Fibroblast of skin of scalp (primary cell): ENCODE measurements around the gene MLLT1.

ENCODE experiments used
- DNase-seq: peaks from one replicate; pipeline ENCODE4 v3.0.0-alpha.2; 2013

MLLT1 gene

GRCh38 chr19:6274756-6275155, 5.0 kb downstream of the MLLT1 start:
- no peak for DNase-seq

GRCh38 chr19:6273701-6274601, 5.8 kb downstream of the MLLT1 start:
- peak; percentile 68 for DNase-seq

- DNase-seq = no peak
Observed at GRCh38 chr19:6272913-6273600, 6.7 kb downstream of the MLLT1 start.

- no peak for DNase-seq
Observed at GRCh38 chr19:6272411-6272791, 7.4 kb downstream of the MLLT1 start.

GRCh38 chr19:6271721-6272410, 7.9 kb downstream of the MLLT1 start:
- peak; percentile 68 for DNase-seq

GRCh38 chr19:6271251-6271650, 8.5 kb downstream of the MLLT1 start:
- no peak for DNase-seq

DNA sequence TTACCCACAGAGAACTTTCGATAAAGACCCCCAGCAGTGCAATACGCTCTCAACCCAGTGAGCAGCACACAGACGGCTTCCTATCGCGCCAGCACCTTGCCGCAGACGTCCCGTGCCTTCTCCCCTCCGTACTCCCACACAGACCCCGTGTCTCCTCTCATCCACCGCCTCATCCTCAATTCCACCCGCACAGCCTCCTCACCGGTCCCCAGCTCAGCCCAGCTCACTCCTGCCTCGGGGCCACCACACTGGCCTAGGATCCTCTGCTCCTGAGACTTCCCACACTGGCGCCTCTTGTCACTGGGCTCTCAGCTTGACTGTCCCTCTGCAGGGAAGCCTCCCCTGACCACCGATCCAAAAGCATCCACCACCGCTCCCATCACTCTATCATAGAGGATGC, 9.0 kb downstream of the MLLT1 start:
- no peak for DNase-seq

DNA sequence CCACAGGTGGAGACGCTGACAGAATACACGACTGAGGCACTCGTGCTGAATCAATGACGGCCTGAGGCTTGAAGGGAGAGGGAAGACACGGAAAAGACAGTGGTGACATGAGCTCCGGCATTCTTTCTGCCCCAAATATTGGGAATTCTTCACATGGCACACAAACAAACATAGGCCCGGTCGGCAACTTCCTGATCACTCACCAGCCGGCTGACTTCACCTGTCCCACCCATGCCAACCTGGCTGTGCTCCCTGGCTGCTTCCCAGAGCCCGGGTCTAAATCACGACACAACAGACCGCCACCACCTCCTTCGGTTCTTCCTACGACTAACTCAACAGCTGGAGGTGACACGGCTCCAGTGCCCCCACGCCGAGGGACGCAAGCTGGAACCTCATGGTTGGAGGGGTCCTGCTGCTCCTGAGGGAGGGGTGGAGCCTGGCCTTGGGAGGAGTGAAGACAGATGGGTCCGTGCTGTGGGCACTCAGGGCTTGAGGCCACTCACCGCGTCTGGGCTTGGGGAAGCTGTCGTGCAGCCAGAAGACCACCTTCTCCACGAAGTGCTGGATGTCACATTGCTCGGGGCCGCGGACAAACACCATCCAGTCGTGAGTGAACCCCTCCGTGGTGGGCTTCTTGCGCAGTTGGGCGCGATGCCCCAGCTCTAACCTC, 9.6 kb downstream of the MLLT1 start:
- no peak for DNase-seq

- DNase-seq = no peak
Observed at GRCh38 chr19:6269101-6269886, 10.5 kb downstream of the MLLT1 start.

GRCh38 chr19:6268382-6268771, 11.4 kb downstream of the MLLT1 start:
- DNase-seq = no peak

DNA sequence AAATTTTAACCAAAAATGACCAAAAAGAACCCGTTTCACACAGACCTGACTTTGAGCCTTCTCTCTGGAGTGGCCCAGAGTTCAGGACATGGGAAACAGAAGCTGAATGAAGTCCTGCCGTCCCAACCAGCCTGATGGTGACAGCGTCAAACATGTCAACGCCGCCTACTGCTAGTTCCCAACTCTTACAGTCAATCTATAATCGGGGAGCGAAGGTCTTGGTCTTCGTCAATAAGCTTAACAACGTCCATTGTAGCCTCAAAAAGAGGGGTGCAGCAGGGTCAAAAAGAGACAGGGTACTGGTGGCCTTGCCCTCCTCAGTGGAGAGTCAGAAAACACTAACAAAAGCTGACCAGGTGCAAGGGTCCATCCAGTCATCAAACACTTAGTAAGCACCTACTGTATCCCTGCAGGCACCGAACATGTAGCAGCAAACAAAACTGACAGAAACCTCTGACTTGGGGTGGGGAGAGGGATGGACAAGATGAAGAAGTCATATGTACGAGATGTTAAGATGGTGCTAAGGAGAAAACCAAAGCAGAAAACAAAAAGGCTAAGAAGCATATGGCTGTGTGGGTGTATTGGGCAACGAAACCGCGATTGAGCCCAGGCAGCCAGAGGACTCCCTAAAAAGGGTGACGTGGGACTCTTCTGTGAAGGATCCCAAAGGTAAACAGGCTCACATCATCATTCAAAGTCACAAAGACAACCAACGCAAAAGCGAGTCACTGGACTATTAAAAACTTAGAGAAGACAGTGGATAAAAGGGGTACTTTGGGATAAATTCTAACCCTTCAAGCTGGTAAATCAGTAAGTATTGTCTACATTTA, 12.0 kb downstream of the MLLT1 start:
- DNase-seq = no peak

- DNase-seq = no peak
Observed at GRCh38 chr19:6264803-6265202, 15.0 kb downstream of the MLLT1 start.

- DNase-seq = peak; percentile 41
Observed at GRCh38 chr19:6263735-6264444, 15.9 kb downstream of the MLLT1 start.

DNA sequence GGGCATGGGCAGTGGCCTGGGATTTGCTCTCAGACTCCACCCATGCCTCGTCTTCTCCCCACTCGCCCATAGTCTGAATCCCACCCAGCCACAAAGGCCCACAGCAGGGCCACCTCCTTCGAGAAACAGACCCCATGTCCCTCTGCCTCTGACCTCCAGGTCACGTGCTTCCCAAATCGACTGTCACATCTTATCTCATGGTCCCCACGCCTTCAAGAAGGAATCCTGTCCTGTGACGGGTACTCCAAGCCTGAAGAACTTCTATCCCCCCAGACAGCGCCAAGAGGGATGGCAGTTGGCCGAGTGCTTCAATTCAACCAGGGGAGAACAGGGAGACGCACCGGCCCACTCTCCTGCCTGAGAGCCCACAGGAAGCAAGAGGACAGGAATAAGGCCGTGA, 16.5 kb downstream of the MLLT1 start:
- DNase-seq = no peak

DNA sequence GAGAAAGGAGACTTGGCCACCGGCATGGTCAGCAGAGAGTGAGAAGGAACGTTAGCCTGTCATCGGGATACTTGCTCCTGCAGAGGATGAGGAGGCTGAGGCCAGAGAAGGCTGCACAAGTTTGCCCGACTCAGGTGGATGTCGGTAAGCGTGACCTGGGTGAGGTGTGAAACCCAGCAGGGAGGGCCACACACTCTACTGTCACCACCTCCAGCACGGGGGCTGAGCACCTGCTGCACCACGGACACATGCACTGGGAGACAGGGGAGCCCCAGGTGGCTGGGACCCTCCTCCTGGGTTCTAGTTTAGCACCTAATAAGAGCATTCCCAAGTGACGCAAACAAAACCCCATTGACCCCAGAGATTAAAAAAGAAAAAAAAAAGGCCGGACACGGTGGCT, 17.3 kb downstream of the MLLT1 start:
- DNase-seq = no peak

- DNase-seq = no peak
Observed at GRCh38 chr19:6261883-6262282, 17.9 kb downstream of the MLLT1 start.

- no peak for DNase-seq
Observed at GRCh38 chr19:6260912-6261650, 18.7 kb downstream of the MLLT1 start.

DNA sequence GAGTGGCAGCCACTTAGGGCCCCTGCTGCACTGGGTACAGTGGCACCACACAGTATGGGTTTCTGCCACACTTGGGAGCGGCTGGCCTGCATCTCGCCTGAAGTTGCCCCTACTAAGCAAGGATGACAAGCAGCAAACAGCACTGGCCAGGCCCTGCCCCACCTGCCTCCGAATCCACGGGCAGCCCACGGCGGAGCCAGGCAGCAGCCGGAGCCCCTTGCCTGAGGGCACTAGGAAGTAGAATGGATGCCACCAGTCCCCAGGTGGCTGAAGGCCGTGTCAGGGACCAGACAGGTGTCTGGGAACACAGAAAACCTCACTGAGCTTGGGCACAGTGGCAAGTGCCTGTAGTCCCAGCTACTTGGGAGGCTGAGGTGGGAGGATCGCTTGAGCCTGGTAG, 19.4 kb downstream of the MLLT1 start:
- no peak for DNase-seq

DNA sequence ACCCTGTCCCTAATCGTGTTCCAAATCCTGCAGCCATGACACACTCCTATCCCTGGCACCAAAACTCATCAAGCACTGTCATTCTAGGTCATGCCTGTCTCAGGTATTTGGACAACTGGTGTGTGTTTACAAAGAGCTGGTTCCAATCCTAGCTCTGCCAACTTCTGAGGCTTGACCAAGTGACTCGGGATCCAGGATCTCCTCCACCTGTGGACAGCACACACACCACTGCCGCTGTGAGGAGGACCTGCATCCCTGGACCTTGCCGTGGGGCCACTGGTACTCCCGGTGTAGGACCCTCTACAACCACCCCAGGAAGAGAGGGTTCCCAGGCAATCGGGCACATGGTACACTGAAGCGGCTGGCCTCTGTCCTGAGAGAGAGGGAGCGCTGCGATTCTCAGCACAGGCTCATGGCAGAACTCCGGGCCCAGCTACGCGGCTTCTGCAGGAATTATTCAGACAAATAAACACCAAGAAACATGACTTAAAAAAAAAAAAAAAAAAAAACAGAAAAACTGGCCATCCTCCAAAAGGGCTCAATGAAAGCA, 20.4 kb downstream of the MLLT1 start:
- no peak for DNase-seq
